ENCODE data around the gene GSDME. TPM values are rescaled to one million over a fixed set of nuclear protein-coding genes. Genes with fewer than 3 reads are reported as not detected.

Gene GSDME
- total RNA-seq, 1 experiment from 2014 or later, result 7.6 TPM

DNA sequence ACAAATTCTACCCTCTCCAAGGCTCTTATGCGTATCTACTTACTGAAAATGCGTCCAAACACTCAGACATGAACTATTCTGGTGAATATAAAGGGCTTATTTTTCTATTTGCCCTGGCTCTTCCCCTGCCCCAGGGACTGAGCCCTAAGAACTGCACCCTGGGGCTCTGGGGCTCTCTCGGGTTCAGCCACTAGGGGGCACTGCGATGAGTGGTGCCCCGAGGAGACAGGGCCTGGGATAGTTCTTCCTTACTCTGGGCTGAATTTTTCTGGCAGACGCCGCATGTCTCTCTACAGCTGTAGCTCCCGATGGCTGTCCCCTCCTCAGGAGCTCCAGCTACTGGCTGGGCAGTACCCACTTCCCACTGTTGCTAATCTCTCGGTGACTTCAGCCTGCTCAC lies 30.8 kb upstream of the GSDME start:
- Histone ChIP-seq H3K4me3 (replicated peaks in 1 of 2; ENCODE audit: low read depth in 1 of 2, low read length in 2 of 2) (no peak overlapping the region), H3K9ac (ENCODE audit: low read length) (no peak overlapping the region), H3K4me1 (ENCODE audit: control insufficient read depth in 1 of 2, insufficient read depth in 2 of 2, low read length in 2 of 2) (peaks cover 8 to 17% of the 10 kb centered on the region in 2 experiments; a peak in 3 of 4 replicates), H2AFZ (ENCODE audit: low read depth, low read length, poor library complexity, severe bottlenecking) (no peak overlapping the region), H3K79me2 (ENCODE audit: insufficient read depth, low read length) (no peaks in the 10 kb centered on the region), H3K27me3 (ENCODE audit: insufficient read depth, low read length) (no peaks in the 10 kb centered on the region), H4K20me1 (ENCODE audit: insufficient read depth) (no peaks in the 10 kb centered on the region), H3K9me2 (ENCODE audit: insufficient read depth) (no peaks in the 10 kb centered on the region), H3K36me3 (ENCODE audit: control insufficient read depth in 1 of 2, insufficient read depth in 2 of 2, low read length in 2 of 2) (no peaks in the 10 kb centered on the region), H3K27ac (ENCODE audit: low read depth, low read length) (no peak overlapping the region), H3K9me3 (ENCODE audit: control insufficient read depth in 1 of 2, insufficient read depth in 1 of 2, low read depth in 1 of 2, low read length in 2 of 2) (no peaks in the 10 kb centered on the region; a peak in 1 of 4 replicates), H3K4me2 (ENCODE audit: low read length) (no peak overlapping the region)
- TF ChIP-seq POLR2AphosphoS5 (IDR thresholded peaks at IDR 0.05; ENCODE audit: low read depth, low read length), result no peak
- TF ChIP-seq, protein P1, sequence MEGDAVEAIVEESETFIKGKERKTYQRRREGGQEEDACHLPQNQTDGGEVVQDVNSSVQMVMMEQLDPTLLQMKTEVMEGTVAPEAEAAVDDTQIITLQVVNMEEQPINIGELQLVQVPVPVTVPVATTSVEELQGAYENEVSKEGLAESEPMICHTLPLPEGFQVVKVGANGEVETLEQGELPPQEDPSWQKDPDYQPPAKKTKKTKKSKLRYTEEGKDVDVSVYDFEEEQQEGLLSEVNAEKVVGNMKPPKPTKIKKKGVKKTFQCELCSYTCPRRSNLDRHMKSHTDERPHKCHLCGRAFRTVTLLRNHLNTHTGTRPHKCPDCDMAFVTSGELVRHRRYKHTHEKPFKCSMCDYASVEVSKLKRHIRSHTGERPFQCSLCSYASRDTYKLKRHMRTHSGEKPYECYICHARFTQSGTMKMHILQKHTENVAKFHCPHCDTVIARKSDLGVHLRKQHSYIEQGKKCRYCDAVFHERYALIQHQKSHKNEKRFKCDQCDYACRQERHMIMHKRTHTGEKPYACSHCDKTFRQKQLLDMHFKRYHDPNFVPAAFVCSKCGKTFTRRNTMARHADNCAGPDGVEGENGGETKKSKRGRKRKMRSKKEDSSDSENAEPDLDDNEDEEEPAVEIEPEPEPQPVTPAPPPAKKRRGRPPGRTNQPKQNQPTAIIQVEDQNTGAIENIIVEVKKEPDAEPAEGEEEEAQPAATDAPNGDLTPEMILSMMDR (IDR thresholded peaks at IDR 0.05 in 2 of 3, conservative IDR thresholded peaks at IDR 0.05 in 1 of 3; ENCODE audit: borderline replicate concordance in 1 of 3, insufficient read depth in 1 of 3, low read depth in 2 of 3, low read length in 2 of 3), result peak; percentile 6 to 85 (median 78); a peak in 4 of 6 replicates
- POLR2A ChIA-PET, result no interaction called here
- no TSS peak for BruUV-seq (replicated peaks)
- no peak for DNase-seq (ENCODE audit: low read depth, low spot score)
- RAD21 ChIA-PET (ENCODE audit: low non-redundant PET in 1 of 2, low total read pairs in 2 of 2, uncharacterized antibody in 2 of 2, unreplicated experiment in 2 of 2), result no interaction called here
- ATAC-seq, result peak; percentile 64
- intact Hi-C loops (cut with micrococcal nuclease), result no loop called here
- CTCF ChIA-PET, result interaction anchor here (0.7 kb wide), 1 partner anchor 24 kb away, joined by 3 read pairs; no protein-coding TSS in a partner anchor

DNA sequence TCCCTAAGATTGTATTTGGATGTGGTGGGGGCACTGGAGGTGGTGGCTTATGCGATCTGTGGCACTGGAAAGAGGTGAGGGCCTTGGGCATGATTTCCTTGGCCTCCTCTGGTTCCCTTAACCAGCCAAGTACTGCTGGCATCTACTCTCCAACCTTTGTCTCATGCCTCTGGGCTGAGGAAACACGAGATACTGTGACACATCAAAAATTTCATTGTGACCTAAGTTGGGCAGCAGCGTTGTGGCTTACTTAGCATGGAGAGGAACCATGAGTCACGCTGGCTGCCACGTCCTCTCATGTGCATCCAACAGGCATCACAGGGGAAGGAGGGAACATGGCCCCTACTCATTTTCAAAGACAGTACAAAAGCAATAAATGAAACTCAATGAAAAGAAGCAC lies 29.7 kb upstream of the GSDME start:
- intact Hi-C loops (cut with micrococcal nuclease), result no loop called here
- Histone ChIP-seq H3K4me3 (replicated peaks in 1 of 2; ENCODE audit: low read depth in 1 of 2, low read length in 2 of 2) (peak overlapping the region in 1 of 2 experiments; percentile 10; a peak in 1 of 4 replicates), H2AFZ (ENCODE audit: low read depth, low read length, poor library complexity, severe bottlenecking) (no peak overlapping the region)
- TF ChIP-seq SP1 (IDR thresholded peaks at IDR 0.05; ENCODE audit: low read depth) (peak; percentile 42; the same call in 1 of the 2 replicates), POLR2A (IDR thresholded peaks at IDR 0.05; ENCODE audit: borderline replicate concordance, extremely low read depth, insufficient read depth, insufficient read length) (no peak), FOSL1 (IDR thresholded peaks at IDR 0.05; ENCODE audit: low read depth) (peak; percentile 53; the same call in 1 of the 2 replicates), SRF (IDR thresholded peaks at IDR 0.05; ENCODE audit: low read depth) (no peak), CEBPB (IDR thresholded peaks at IDR 0.05; ENCODE audit: low read depth) (no peak), TCF7L2 (IDR thresholded peaks at IDR 0.05; ENCODE audit: borderline replicate concordance, extremely low read depth, insufficient read depth, insufficient read length) (no peak), ZNF274 (IDR thresholded peaks at IDR 0.05; ENCODE audit: low read depth, low read length) (no peak), YY1 (IDR thresholded peaks at IDR 0.05; ENCODE audit: extremely low read depth, insufficient replicate concordance, low read depth, low read length) (peak; percentile 16), EZH2phosphoT487 (IDR thresholded peaks at IDR 0.05; ENCODE audit: borderline replicate concordance) (no peak), EZH2 (IDR thresholded peaks at IDR 0.05) (no peak), JUND (IDR thresholded peaks at IDR 0.05) (peak; percentile 53), RAD21 (IDR thresholded peaks at IDR 0.05; ENCODE audit: low read depth) (no peak), EGR1 (IDR thresholded peaks at IDR 0.05; ENCODE audit: low read depth) (no peak)
- TF ChIP-seq, protein P1 (IDR thresholded peaks at IDR 0.05 in 2 of 3, conservative IDR thresholded peaks at IDR 0.05 in 1 of 3; ENCODE audit: borderline replicate concordance in 1 of 3, insufficient read depth in 1 of 3, low read depth in 2 of 3, low read length in 2 of 3), result no peak
- TF ChIP-seq, protein P2, sequence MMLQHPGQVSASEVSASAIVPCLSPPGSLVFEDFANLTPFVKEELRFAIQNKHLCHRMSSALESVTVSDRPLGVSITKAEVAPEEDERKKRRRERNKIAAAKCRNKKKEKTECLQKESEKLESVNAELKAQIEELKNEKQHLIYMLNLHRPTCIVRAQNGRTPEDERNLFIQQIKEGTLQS (IDR thresholded peaks at IDR 0.05), result no peak
- TF ChIP-seq, protein P3, sequence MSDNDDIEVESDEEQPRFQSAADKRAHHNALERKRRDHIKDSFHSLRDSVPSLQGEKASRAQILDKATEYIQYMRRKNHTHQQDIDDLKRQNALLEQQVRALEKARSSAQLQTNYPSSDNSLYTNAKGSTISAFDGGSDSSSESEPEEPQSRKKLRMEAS (IDR thresholded peaks at IDR 0.05), result peak; percentile 81

More for the DNA sequence above, 29.7 kb upstream of the GSDME start:
- no peaks in the 10 kb centered on the region for H3K27me3 ChIP-seq (ENCODE audit: insufficient read depth, low read length)
- no peaks in the 10 kb centered on the region for H4K20me1 ChIP-seq (ENCODE audit: insufficient read depth)
- peak overlapping the region; percentile 28; the same call in 1 of the 2 replicates for H3K27ac ChIP-seq (ENCODE audit: low read depth, low read length)
- ChIA-PET RAD21 (ENCODE audit: low non-redundant PET in 1 of 2, low total read pairs in 2 of 2, uncharacterized antibody in 2 of 2, unreplicated experiment in 2 of 2) (no interaction called here), CTCF (no interaction called here), POLR2A (no interaction called here)
- DNase-seq (ENCODE audit: low read depth, low spot score) (peak; percentile 73), ATAC-seq (peak; percentile 89)
- peak overlapping the region; percentile 53 for H3K4me2 ChIP-seq (ENCODE audit: low read length)
- no peaks in the 10 kb centered on the region for H3K36me3 ChIP-seq (ENCODE audit: control insufficient read depth in 1 of 2, insufficient read depth in 2 of 2, low read length in 2 of 2)
- H3K9ac ChIP-seq (ENCODE audit: low read length), result peak overlapping the region; percentile 34
- H3K9me2 ChIP-seq (ENCODE audit: insufficient read depth), result no peaks in the 10 kb centered on the region
- H3K9me3 ChIP-seq (ENCODE audit: control insufficient read depth in 1 of 2, insufficient read depth in 1 of 2, low read depth in 1 of 2, low read length in 2 of 2), result no peaks in the 10 kb centered on the region; a peak in 1 of 4 replicates
- peaks cover 8 to 17% of the 10 kb centered on the region in 2 experiments; a peak in 3 of 4 replicates for H3K4me1 ChIP-seq (ENCODE audit: control insufficient read depth in 1 of 2, insufficient read depth in 2 of 2, low read length in 2 of 2)
- no peaks in the 10 kb centered on the region for H3K79me2 ChIP-seq (ENCODE audit: insufficient read depth, low read length)
- no TSS peak for BruUV-seq (replicated peaks)
